GM12878 (cell line): ENCODE data around the gene HEXIM1. TPM values are rescaled to one million over a fixed set of nuclear protein-coding genes. Genes with fewer than 3 reads are reported as not detected.

Experiments used
- ATAC-seq: fragments of 200-7000 bp; cut with Tn5 transposase; 3 replicates; pipeline ENCODE4 v1.9.1; 2020; ENCODE audit warnings: mild to moderate bottlenecking, moderate library complexity
- BruUV-seq: library from RNA; stranded (reverse); fragments of 400-500 nt; replicated peaks from 2 replicates; lab custom pipeline; 2021; lab: Mats Ljungman, UMichigan
- CTCF ChIA-PET: fragments of 300-600 bp; sonication (Branson Sonifier 250); formaldehyde crosslinking; extraction: SDS; loops from one replicate; lab custom pipeline; 2021; ENCODE audit warnings: inconsistent platforms; lab: Yijun Ruan, JAX
- POLR2A ChIA-PET: fragments of 350-600 bp; formaldehyde crosslinking; extraction: SDS; loops from one replicate; lab custom pipeline; 2021; ENCODE audit warnings: inconsistent platforms; lab: Charles Lee
- RAD21 ChIA-PET: fragments of 300-600 bp; sonication (Branson Sonifier 250); formaldehyde crosslinking; loops from one replicate; lab custom pipeline; 2023; ENCODE audit warnings: antibody characterized with exemption; ENCODE audit not compliant: unreplicated experiment; lab: Charles Lee
- SMC1A ChIA-PET: fragments of 300-600 bp; sonication (Branson Sonifier 250); formaldehyde crosslinking; loops from one replicate; lab custom pipeline; 2023; ENCODE audit not compliant: unreplicated experiment, uncharacterized antibody; lab: Charles Lee
- DNase-seq: peaks from one replicate; pipeline ENCODE4 v3.0.0-alpha.2; 2011; ENCODE audit warnings: low read depth, low spot score
- FAIRE-seq: peaks from 3 replicates; lab custom pipeline; 2011; peaks lifted over from hg19 to GRCh38; lab: Jason Lieb, UNC
- H2AFZ ChIP-seq: 2 replicates; pipeline ENCODE4 v1.6.0; 2011; ENCODE audit warnings: low read depth, low read length, control low read depth; ENCODE audit not compliant: control insufficient read depth
- H3K27ac ChIP-seq: 2 replicates; pipeline ENCODE4 v1.5.1; 2011; ENCODE audit warnings: control low read depth; ENCODE audit not compliant: control insufficient read depth, insufficient read depth
- H3K27me3 ChIP-seq, 2 experiments: replicated peaks in 1 of 2; 2 replicates each; pipeline versions ENCODE4 v1.6.0 to v1.6.1; 2011; ENCODE audit warnings: low read length in 1 of 2; ENCODE audit not compliant: control insufficient read depth in 2 of 2, insufficient read depth in 2 of 2
- H3K36me3 ChIP-seq, 2 experiments: 2 replicates each; pipeline ENCODE4 v1.5.1; 2011; ENCODE audit warnings: low read length in 1 of 2; ENCODE audit not compliant: control insufficient read depth in 2 of 2, insufficient read depth in 2 of 2
- H3K4me1 ChIP-seq: 2 replicates; pipeline ENCODE4 v1.6.1; 2011; ENCODE audit warnings: mild to moderate bottlenecking, low read length, moderate library complexity, mixed read lengths; ENCODE audit not compliant: control insufficient read depth, insufficient read depth
- H3K4me2 ChIP-seq: 2 replicates; pipeline ENCODE4 v1.6.0; 2011; ENCODE audit warnings: control low read depth; ENCODE audit not compliant: control insufficient read depth, insufficient read depth
- H3K4me3 ChIP-seq: fragments of 200-600 bp; sonication (generic); 2 replicates; pipeline ENCODE4 v1.5.1; 2016
- H3K79me2 ChIP-seq: 2 replicates; pipeline ENCODE4 v1.6.0; 2011; ENCODE audit warnings: low read length; ENCODE audit not compliant: control insufficient read depth, insufficient read depth
- H3K9ac ChIP-seq: 2 replicates; pipeline ENCODE4 v1.8.0; 2011; ENCODE audit warnings: low read length, control low read depth, mixed read lengths; ENCODE audit not compliant: control insufficient read depth, insufficient read depth
- H3K9me3 ChIP-seq: replicated peaks from 3 replicates; pipeline ENCODE4 v1.5.1; 2011; ENCODE audit warnings: mild to moderate bottlenecking, low read length; ENCODE audit not compliant: control insufficient read depth, insufficient read depth
- H4K20me1 ChIP-seq: 2 replicates; pipeline ENCODE4 v1.6.0; 2011; ENCODE audit not compliant: control insufficient read depth, insufficient read depth
- BCLAF1 ChIP-seq: fragments of 450-650 bp; IDR thresholded peaks from 2 replicates; pipeline ENCODE4 v1.6.1; 2017; ENCODE audit warnings: antibody characterized with exemption, mild to moderate bottlenecking, moderate library complexity
- CBX5 ChIP-seq: sonication (generic); IDR thresholded peaks from 2 replicates; pipeline ENCODE4 v1.6.1; 2016; ENCODE audit warnings: low read depth, moderate library complexity, mild to moderate bottlenecking, inconsistent platforms
- CHD1 ChIP-seq: IDR thresholded peaks from 2 replicates; pipeline ENCODE4 v1.6.1; 2012; ENCODE audit warnings: low read depth, low read length, improper control_type of control experiment
- EZH2 ChIP-seq: IDR thresholded peaks from 2 replicates; pipeline ENCODE4 v1.6.1; 2012; ENCODE audit warnings: low read depth, mild to moderate bottlenecking, control low read depth, inconsistent platforms, low read length, borderline replicate concordance; ENCODE audit not compliant: control insufficient read depth
- GATAD2B ChIP-seq: fragments of 450-650 bp; conservative IDR thresholded peaks from 2 replicates; pipeline ENCODE4 v1.6.1; 2017; ENCODE audit warnings: low read depth, mild to moderate bottlenecking, moderate library complexity
- NFIC ChIP-seq: IDR thresholded peaks from 2 replicates; pipeline ENCODE4 v1.6.1; 2012; ENCODE audit warnings: low read depth, mild to moderate bottlenecking, inconsistent platforms, low read length, moderate library complexity
- NFYA ChIP-seq: IDR thresholded peaks from 2 replicates; pipeline ENCODE4 v1.6.1; 2011; ENCODE audit warnings: low read depth, mild to moderate bottlenecking, low read length, improper control_type of control experiment, borderline replicate concordance
- POLR2A ChIP-seq: IDR thresholded peaks from 2 replicates; pipeline ENCODE4 v1.6.1; 2011; ENCODE audit warnings: low read depth, mild to moderate bottlenecking, low read length
- PRDM15 ChIP-seq: fragments of 450-650 bp; formaldehyde crosslinking; IDR thresholded peaks from 2 replicates; pipeline ENCODE4 v1.4.0; 2020; ENCODE audit warnings: mild to moderate bottlenecking, moderate library complexity
- SPI1 ChIP-seq: IDR thresholded peaks from 2 replicates; pipeline ENCODE4 v1.6.1; 2011; ENCODE audit warnings: low read depth, mild to moderate bottlenecking, low read length, moderate library complexity, borderline replicate concordance; ENCODE audit not compliant: insufficient read depth
- STAT1 ChIP-seq: fragments of 450-650 bp; conservative IDR thresholded peaks from 2 replicates; pipeline ENCODE4 v1.6.1; 2014; ENCODE audit warnings: antibody characterized with exemption, mild to moderate bottlenecking
- YBX1 ChIP-seq: fragments of 450-650 bp; IDR thresholded peaks from 2 replicates; pipeline ENCODE4 v1.6.1; 2016; ENCODE audit warnings: antibody characterized with exemption
- WGBS: methylation state at CpG from one replicate; pipeline ENCODE4 v1.1.6; 2016; ENCODE audit warnings: low lambda C conversion rate; ENCODE audit not compliant: insufficient replicate concordance, insufficient coverage; ENCODE audit errors: missing lambda C conversion rate; 5-methylcytosine and 5-hydroxymethylcytosine counted together
- in situ Hi-C: fragments of 300-500 bp; cut with MboI; formaldehyde crosslinking; loops from 9 replicates; pipeline ENCODE4 v1.14.3; 2018; ENCODE audit warnings: mixed read lengths
- intact Hi-C: fragments of 100-400 bp; cut with micrococcal nuclease; formaldehyde crosslinking; loops from one replicate; pipeline ENCODE4 v1.14.2; 2022; ENCODE audit not compliant: unreplicated experiment
- polyA plus RNA-seq, 11 experiments: library from polyadenylated mRNA; depleted of rRNA in 4 of 11; unstranded in 6 of 11; stranded (reverse) in 5 of 11; fragments of >200 nt; fragmentation: Nextera tagmentation in 4 of 11; fragmentation: Illumina TruSeq in 1 of 11; extraction: Ambion mirVana in 4 of 11; extraction: Trizol in 1 of 11; gene quantifications; 1 replicate in 1 of 11; 2 replicates in 10 of 11; pipeline versions ENCODE4 v1.2.1 to v1.2.3, GENCODE V29; 2011 to 2016; ENCODE audit warnings: inconsistent platforms in 2 of 11, missing spikeins in 2 of 11, low read depth in 1 of 11
- total RNA-seq, 4 experiments: library from RNA; depleted of rRNA in 3 of 4; stranded (reverse); fragments of >200 nt in 3 of 4; fragmentation: Illumina TruSeq in 1 of 4; extraction: Trizol in 1 of 4; gene quantifications; 2 replicates each; pipeline versions ENCODE4 v1.2.1 to v1.2.3, GENCODE V29; 2013 to 2021

The HEXIM1 gene
- total and polyA plus RNA-seq, 10 of the 15 experiments (the other 5 are each of a cell fraction or from before 2014, with no cell fraction given) = 1.9 to 24.1 (median 9.0) TPM

GRCh38 chr17:45200701-45201100 is 52.4 kb downstream of the HEXIM1 start:
- no peak overlapping the region for H3K4me2 ChIP-seq
- SMC1A ChIA-PET = interaction anchor here (1.4 to 3.5 kb wide), 2 partner anchors 51 to 65 kb away, joined by 3 to 12 read pairs; partner anchors contain the start of gene ACBD4

More at GRCh38 chr17:45200701-45201100, 52.4 kb downstream of the HEXIM1 start:
- ChIA-PET POLR2A (no interaction called here), CTCF (interaction anchor here (0.8 to 12.8 kb wide), 5 partner anchors 10 to 280 kb away, joined by 3 to 291 read pairs (median 3); partner anchors contain the start of genes ACBD4, HEXIM1 and PLCD3), RAD21 (interaction anchor here (8.6 kb wide), 1 partner anchor 64 kb away, joined by 108 read pairs; the partner anchor contains the start of gene ACBD4)
- FAIRE-seq (no peak), DNase-seq (no peak), ATAC-seq (no peak)
- Histone ChIP-seq H2AFZ (no peak overlapping the region; the same call in 1 of the 2 replicates), H3K9me3 (no peaks in the 10 kb centered on the region; the same call in 2 of the 3 replicates), H3K4me1 (peaks cover 8% of the 10 kb centered on the region), H3K4me3 (no peak overlapping the region), H3K79me2 (no peaks in the 10 kb centered on the region), H3K27ac (no peak overlapping the region), H3K9ac (no peak overlapping the region), H3K27me3 (no peaks in the 10 kb centered on the region), H4K20me1 (no peaks in the 10 kb centered on the region), H3K36me3 (no peaks in the 10 kb centered on the region)
- 61% methylated on average over 9 of the region's 9 CpGs for WGBS
- no TSS peak for BruUV-seq
- no peak for TF ChIP-seq YBX1
- TF ChIP-seq CBX5 = no peak
- TF ChIP-seq STAT1 = no peak
- no peak for TF ChIP-seq CHD1
- no peak for TF ChIP-seq EZH2
- TF ChIP-seq NFYA = no peak
- no peak for TF ChIP-seq PRDM15
- TF ChIP-seq GATAD2B = no peak
- no peak for TF ChIP-seq BCLAF1
- TF ChIP-seq SPI1 = no peak
- TF ChIP-seq POLR2A = no peak
- TF ChIP-seq NFIC = no peak
- intact Hi-C loops = no loop called here
- in situ Hi-C loops = no loop called here
